GM21381 (cell line): Measurements from ENCODE around the gene USP15.

ENCODE experiments used
- ATAC-seq: cut with Tn5 transposase; IDR thresholded peaks from one replicate; pipeline ENCODE4 v1.9.1; 2021; ENCODE audit warnings: mild to moderate bottlenecking, moderate library complexity; ENCODE audit not compliant: unreplicated experiment

Gene USP15

DNA sequence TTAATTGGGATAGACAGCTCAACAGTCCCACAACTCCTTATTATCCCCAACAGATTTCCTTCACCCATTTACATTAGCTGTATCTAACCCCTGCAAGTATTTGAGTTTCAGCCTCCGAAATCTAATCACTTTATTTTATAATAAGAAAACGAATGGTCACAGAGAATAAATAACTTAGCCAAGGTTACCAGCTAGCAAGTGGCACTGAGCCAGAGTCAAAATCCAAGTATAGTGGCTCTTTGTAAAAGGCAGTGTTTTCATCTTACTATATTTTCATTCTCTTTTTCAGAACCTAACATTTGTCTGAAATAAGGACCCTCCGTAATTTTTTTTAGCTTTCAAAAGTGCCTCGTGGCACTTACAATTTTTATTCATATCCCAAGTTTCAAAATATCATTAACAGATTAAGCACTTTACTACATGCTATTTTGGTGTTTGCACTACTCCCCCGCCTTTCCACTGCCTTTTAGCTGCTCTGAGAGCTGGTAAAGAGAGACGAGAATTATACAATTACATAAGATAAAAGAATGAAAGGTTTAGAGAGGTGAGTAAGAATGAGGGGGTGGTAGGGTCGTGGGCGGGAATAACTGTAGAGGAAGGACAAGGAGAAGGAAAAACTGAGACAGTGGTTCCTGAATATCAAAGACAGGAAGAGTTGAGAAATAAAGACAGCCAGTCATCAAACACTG, 3.7 kb upstream of the USP15 start:
- no peak for ATAC-seq

- ATAC-seq = no peak
Measured at GRCh38 chr12:62258231-62258630, 2.0 kb upstream of the USP15 start.

DNA sequence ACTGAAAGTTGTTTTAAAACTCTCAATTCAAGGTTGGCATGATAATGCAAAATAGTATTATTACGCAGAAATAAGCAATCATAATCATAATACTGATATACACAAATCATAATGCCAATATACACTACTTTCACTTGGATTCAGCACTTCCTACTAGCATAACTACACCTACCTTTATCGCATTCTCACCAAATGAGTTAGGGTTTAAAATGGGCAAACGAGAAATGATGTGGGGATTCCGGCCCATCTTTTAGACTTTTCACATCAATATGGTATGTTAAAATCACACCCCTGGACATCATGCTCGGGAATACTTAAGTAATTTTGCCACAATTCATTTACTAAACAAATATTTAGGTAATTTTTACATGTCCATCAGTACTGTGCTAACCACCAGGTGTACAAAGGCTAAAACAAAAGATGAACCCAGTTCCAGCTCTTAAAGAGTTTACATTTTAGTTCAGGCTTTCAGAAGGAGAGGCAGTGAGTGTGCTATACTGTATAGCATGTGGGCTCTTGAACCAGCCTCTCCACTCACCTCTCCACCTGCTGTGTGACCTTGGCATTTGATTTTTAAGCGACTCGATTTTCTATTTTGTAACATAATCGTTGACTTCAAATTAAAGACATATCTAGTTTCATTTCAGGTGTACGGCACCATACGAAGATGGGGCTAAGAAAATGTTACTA, 1.1 kb upstream of the USP15 start:
- no peak for ATAC-seq

DNA sequence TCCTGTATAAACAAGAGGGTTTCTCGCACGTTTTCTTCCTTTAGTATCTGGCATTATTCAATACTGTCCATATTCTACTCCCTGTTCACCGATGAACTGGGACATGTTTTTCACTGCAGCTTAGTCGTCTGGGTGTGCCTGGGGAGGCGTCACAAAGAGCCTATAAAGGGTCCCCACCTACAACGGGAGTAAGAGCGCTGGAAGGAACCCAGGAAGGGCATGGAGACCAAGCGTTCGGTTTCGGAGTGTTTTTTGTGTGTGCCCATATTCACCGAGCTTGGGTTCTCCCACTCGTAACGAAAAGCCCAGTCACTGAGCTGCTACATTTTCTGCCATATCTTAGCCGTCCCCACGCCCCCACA, 592 bp upstream of the USP15 start:
- peak; percentile 15 for ATAC-seq

- ATAC-seq = peak; percentile 46
Measured at GRCh38 chr12:62260733-62261683, 804 bp downstream of the USP15 start.

- no peak for ATAC-seq
Measured at GRCh38 chr12:62261876-62262517, 1.8 kb downstream of the USP15 start.

DNA sequence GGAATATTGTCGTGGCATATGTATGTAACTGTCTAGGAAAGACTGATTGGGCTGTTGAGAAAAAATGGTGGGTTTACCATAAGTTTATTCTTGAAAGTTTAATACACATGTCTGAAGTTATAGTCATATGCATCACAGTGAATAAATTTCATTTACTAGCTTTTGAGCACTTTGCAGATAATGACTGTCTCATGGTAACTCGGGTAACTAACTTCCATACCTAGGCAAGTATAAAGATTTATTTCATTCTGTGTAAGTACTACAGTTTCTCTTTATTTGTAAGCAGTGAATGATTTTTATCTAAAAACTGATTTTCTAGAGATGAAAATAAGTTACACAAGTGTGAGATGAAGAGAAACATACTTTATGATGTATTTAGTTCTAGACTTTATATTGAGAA, 3.0 kb downstream of the USP15 start:
- ATAC-seq = no peak

DNA sequence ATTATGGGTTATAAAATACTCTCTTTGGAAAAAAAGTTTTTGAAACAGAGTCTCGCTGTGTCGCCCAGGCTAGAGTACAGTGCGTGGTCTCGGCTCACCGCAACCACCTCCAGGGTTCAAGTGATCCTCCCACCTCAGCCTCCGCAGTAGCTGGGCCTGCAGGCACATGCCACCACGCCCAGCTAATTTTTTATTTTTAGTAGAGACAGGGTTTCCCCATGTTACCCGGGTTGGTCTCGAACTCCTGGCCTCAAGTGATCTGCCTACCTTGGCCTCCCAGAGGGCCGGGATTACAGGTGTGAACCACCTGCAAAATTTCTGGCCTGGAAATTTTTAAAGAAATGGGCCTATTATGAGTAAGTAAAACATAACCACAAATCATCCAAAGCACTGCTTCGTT, 3.8 kb downstream of the USP15 start:
- ATAC-seq = no peak

- no peak for ATAC-seq
Measured at GRCh38 chr12:62264706-62265105, 4.5 kb downstream of the USP15 start.

DNA sequence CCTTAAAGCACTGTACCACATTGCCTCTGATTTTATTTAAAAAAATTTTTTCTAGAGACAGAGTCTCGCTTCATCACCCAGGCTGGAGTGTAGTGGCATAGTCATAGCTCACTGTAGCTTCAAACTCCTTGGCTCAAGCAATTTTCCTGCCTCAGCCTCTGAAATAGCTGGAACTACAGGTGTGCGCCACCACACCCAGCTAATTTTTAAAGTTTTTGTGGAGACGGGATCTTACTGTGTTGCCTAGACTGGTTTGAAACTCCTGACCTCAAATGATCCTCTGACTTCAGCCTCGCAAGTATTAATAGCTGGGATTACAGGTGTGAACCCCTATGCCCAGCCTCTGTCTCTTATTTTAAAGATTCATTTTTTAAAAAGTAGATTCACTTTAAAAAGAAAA, 5.3 kb downstream of the USP15 start:
- no peak for ATAC-seq

GRCh38 chr12:62267026-62267425, 6.8 kb downstream of the USP15 start:
- ATAC-seq = no peak

GRCh38 chr12:62267480-62267879, 7.3 kb downstream of the USP15 start:
- ATAC-seq = peak; percentile 36

- no peak for ATAC-seq
Measured at GRCh38 chr12:62268956-62269355, 8.8 kb downstream of the USP15 start.

GRCh38 chr12:62269464-62270228, 9.4 kb downstream of the USP15 start:
- ATAC-seq = no peak

DNA sequence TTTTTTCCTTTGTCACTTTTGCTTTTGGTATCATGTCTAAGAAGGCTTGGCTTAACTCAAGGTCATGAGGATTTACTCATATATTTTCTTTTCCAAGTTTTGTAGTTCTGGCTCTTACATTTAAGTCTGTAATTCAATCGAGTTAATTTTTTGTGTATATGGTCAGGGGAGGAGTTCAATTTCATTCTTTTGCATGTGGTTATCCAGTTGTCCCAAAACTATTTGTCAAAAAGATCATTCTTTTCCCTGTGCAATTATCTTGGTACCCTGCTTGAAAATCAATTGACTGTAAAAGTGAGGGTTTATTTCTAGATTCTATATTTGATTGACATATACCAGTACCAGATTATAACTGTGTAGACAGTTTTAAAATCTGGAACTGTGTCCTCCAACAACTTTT, 10.2 kb downstream of the USP15 start:
- no peak for ATAC-seq

DNA sequence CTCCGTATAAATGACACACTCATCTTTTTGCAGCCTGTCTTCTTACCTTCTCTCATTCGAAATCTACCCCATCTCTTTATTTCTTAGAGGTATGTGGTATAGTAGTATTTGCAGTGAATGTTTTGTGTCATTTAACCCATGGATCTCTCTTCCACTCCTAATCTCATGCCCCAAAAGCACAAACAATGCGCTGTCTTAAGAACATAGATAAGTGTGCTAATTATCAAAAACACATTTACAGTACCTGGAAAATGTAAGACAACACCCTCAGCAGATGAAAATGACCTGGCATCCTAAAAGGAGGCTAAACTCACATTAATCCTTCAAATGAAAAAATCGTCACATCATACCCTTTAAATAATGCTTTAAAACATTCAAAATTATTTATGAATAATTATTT, 10.7 kb downstream of the USP15 start:
- no peak for ATAC-seq

DNA sequence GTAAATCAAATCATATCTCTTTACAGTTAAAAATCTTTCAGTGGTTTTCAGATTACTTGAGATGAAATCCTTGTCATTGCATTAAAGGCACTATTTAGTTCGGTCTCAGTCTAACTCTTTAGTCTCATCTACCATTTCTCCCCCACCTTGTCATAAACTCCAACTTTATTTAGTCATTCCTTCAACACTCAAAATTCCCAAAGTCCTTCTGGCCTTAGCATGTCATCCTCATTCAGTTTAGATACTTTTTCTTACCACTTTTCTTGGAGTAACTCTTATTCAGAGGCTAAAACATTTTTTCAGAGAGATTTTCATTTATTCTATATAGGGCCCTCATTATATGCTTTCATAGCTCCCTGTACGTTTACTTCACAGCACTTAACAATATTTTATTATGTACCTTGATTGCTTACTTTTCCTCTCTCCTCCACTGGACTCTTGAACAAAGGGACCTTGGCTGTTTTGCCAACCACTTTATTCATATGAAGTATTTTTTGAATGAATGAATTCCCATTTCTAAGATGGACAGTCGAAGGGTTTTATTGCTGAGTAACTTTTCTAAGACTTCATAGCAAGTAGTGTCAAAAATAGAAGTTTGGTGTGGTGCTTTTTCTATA, 12.8 kb downstream of the USP15 start:
- ATAC-seq = no peak

- ATAC-seq = no peak
Measured at GRCh38 chr12:62273724-62274380, 13.6 kb downstream of the USP15 start.

DNA sequence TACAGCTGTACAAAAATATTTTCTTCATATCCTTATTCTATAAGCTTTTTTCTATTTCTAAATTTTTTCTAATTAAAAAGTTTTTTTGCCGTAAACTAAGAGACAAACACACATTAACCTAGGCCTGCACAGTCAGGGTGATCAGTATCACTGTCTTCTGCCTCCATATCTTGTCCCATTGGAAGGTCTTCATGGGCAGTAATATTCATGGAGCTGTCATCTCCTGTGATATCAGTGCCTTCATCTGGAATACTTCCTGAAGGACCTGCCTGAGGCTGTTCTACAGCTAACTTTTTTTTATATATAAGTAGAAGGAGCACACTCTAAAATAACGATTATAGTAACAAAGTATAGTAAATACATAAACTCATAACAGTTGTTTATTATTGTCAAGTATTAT, 17.8 kb downstream of the USP15 start:
- ATAC-seq = no peak

- no peak for ATAC-seq
Measured at GRCh38 chr12:62279058-62279457, 18.9 kb downstream of the USP15 start.
